Brain pericyte (primary cell): ENCODE results near the gene IMMP2L.
"Not testable (repeated sequence)": the region's sequence is repeated elsewhere in the genome, so short reads cannot be mapped to it uniquely, and the experiment has no call there.

Source experiments
- DNase-seq: peaks from one replicate; pipeline ENCODE4 v3.0.0-alpha.2; 2012; ENCODE audit warnings: low read depth, low spot score

The IMMP2L gene

GRCh38 chr7:111561904-111562732 lies at the start of gene IMMP2L:
IMMP2L (minus strand) TSS chr7:111562492.
- DNase-seq: peak; percentile 45

DNA sequence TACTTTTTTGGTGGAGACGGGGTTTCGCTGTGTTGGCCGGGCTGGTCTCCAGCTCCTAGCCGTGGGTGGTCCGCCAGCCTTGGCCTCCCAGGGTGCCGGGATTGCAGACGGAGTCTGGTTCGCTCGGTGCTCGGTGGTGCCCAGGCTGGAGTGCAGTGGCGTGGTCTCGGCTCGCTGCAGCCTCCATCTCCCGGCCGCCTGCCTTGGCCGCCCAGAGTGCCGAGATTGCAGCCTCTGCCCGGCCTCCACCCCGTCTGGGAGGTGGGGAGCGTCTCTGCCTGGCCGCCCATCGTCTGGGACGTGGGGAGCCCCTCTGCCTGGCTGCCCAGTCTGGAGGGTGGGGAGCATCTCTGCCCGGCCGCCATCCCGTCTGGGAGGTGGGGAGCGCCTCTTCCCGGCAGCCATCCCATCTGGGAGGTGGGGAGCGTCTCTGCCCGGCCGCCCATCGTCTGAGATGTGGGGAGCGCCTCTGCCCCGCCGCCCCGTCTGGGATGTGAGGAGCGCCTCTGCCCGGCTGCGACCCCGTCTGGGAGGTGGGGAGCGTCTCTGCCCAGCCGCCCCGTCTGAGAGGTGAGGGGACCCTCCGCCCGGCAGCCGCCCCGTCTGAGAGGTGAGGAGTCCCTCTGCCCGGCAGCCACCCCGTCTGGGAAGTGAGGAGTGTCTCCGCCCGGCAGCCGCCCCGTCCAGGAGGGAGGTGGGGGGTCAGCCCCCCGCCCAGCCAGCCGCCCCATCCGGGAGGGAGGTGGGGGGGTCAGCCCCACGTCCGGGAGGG lies 47.4 kb upstream of the IMMP2L start:
- not testable (repeated sequence) for DNase-seq

- no peak for DNase-seq
These were observed 45.3 kb upstream of the IMMP2L start for GRCh38 chr7:111607621-111608020.

DNA sequence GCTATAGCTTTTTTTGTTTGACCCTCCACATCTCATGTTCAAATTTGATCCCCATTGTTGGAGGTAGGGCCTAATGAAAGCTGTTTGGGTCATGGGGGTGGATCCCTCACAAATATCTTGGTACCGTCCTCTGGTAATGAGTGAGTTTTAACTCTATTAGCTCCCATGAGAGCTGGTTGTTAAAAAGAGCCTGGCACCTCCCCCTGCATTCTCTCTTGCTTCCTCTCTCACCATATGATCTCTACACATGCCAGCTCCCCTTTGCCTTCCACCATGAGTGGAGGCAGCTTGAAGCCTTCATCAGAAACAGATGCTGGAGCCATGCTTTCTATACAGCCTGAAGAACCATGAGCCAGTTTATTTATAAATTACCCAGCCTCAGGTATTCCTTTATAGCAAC lies 43.0 kb upstream of the IMMP2L start:
- DNase-seq: no peak

GRCh38 chr7:111600091-111600490 lies 37.8 kb upstream of the IMMP2L start:
- no peak for DNase-seq

DNA sequence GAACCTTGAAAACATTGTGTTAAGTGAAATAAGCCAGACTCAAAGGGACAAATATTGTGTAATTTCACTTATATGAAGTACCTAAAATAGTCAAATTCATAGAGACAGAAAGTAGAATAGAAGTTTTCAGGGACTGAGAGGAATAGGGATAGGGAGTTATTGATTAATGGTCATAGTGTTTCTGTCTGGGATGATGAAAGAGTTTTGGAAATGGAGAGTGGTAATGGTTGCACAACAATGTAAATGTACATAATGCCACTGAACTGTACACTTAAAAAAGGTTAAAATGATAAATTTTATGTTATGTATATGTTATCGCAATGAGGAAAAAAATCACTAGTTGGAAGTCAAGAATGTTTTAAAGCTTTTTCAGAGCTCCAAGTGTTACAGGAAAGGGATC lies 33.5 kb upstream of the IMMP2L start:
- no peak for DNase-seq

GRCh38 chr7:111594602-111595001 lies 32.3 kb upstream of the IMMP2L start:
- DNase-seq: no peak

GRCh38 chr7:111593343-111593742 lies 31.1 kb upstream of the IMMP2L start:
- no peak for DNase-seq

DNA sequence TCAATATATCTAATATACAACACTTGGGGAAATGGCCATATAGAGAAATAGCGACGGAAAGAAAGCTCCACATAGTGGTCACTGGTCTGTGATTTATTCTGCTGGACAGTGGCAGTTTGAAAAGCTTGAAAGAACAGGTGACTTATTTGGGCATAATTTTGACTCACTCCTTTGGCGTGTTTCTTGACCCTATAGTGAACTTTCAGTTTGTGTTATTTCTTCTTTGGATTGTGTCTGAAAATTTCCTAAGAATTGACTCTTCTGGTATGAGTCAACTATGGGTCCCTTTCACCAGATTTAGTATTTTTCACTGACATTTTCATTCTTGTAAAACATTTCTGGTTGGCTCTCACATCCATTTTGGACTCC lies 25.8 kb upstream of the IMMP2L start:
- no peak for DNase-seq

DNA sequence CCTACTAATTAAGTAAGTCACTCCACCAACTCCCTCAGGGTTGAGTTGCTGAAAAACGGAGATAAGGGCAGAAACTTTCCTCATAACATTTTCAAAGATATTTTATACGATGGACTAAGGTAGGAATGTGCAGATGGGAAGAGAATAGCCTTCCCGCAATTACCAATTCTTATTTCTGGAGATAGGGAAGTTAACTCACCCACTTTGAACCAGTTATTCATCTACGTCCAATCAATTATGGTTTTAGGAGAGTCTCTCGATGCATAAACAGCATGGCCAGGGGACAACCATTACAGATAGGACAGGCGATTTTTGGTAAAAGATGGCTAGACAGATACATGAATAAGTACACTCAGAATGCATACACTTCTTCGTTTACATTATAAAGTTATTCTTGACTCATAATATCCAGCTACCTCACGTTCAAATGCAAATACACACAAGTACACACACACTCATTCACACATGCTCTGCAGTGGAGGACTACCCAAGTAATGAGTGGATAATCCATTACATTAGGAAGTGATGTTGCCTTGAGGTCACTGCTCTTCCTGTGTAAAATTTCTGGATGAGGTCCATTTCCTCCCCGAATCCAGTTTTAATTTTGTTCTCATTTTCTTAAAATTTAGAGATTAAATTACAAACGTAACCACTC lies 25.2 kb upstream of the IMMP2L start:
- DNase-seq: no peak

- DNase-seq: no peak
These were observed 24.6 kb upstream of the IMMP2L start for GRCh38 chr7:111586711-111587409.

DNA sequence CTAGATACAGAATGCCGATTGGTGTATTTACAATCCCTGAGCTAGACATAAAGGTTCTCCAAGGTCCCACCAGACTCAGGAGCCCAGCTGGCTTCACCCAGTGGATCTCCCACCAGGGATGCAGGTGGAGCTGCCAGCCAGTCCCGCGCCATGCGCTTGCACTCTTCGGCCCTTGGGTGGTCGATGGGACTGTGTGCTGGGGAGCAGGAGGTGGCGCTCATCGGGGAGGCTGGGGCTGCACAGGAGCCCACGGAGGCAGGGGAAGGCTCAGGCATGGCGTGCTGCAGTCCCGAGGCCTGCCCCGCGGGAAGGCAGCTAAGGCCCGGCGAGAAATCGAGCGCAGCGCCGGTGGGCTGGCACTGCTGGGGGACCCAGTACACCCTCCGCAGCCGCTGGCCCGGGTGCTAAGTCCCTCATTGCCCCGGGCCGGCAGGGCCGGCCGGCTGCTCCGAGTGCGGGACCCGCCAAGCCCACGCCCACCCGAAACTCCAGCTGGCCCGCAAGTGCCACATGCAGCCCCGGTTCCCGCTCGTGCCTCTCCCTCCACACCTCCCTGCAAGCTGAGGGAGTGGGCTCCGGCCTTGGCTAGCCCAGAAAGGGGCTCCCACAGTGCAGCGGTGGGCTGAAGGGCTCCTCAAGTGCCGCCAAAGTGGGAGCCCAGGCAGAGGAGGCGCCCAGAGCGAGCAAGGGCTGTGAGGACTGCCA lies 19.6 kb upstream of the IMMP2L start:
- DNase-seq: not testable (repeated sequence)

- DNase-seq: not testable (repeated sequence)
These were observed 18.9 kb upstream of the IMMP2L start for GRCh38 chr7:111581207-111581606.

DNA sequence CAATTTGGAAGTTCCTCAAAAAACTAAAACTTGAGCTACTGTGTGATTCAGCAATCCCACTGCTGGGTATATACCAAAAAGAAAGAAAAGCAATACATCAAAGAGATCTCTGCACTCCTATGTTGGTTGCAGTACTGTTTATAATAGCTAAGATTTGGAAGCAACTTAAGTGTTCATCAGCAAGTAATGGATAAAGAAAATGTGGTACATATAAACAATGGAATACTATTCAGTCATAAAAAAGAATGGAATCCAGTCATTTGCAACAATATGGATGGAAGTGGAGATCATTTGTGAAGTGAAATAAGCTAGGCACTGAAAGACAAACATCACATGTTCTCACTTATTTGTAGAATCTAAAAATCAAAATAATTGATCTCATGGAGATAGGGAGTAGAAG lies 16.5 kb upstream of the IMMP2L start:
- no peak for DNase-seq

DNA sequence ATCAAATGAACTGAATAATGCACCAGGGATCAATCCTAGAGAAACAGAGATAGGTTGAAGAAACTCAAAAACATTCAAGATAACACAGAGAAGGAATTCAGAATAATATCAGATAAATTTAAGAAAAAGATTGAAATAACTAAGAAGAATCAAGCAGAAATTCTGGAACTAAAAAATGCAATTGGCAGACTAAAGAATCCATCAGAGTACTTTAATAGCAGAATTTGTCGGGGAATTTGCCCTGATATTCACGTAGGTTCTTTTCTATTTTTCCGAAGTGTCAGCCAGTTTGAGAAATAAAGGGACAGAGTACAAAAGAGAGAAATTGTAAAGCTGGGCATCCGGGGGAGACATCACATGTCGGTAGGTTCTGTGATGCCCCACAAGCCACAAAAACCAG lies 9.4 kb upstream of the IMMP2L start:
- DNase-seq: no peak

DNA sequence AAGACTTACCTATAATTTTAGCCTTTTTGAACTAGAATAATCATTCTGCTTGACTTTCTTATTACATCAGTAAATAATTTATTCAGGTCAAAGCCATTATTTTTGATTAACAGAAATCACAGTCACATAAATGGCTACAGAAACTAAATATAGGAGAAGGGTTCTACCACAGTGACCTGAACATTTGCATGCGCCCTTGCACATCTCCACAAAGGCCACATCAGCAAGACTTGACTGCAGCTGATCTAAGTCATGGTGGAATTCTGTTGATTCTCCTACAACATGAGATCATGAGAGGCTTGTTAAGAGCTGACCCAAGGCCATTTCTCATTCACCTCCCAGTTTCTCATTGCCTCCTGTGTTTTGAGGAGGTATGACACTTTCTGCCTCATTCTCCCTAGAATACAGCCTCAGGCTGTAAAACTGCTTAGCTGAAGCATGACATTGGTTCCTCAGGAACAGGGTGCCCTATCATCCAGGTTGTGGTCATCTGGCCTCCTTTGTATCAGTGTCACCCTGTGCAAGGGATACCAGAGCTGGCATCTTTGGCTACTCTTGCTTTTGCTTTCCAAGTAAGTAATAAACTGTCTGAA lies 6.7 kb upstream of the IMMP2L start:
- no peak for DNase-seq

DNA sequence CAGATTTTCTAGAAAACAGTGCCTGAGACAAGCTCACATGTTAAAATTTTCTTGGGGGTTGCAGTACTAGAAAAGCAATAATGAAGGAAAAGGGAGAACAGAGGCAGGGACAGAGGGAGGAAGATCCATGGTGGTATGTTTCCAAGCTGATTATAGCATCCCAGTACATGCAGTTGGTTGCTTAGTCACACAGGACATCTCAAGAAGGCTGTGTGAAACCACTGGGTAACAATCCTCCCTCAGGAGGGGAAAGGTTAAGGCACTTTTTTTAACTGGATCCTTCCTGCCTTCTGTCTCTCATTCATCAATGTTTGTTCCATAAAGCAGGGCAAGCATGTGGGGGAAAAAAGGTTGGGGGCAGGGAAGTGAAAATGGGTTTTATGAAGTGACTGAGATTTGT lies 6.1 kb upstream of the IMMP2L start:
- no peak for DNase-seq

GRCh38 chr7:111564078-111564477 lies 1.8 kb upstream of the IMMP2L start:
- no peak for DNase-seq

DNA sequence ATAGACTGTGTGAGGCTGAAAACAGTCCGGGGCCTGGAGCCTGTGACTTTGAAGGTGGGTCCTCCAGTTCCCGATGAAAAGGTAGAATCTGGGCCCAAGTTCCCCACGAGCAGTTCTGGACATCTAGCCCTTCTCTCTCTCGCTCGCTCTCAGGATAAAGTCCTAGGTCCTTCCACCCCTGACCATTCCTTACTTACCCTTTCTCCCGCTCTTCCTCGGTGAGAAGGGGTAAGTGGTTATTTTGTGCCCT lies 713 bp downstream of the IMMP2L start:
- DNase-seq: peak; percentile 5

DNA sequence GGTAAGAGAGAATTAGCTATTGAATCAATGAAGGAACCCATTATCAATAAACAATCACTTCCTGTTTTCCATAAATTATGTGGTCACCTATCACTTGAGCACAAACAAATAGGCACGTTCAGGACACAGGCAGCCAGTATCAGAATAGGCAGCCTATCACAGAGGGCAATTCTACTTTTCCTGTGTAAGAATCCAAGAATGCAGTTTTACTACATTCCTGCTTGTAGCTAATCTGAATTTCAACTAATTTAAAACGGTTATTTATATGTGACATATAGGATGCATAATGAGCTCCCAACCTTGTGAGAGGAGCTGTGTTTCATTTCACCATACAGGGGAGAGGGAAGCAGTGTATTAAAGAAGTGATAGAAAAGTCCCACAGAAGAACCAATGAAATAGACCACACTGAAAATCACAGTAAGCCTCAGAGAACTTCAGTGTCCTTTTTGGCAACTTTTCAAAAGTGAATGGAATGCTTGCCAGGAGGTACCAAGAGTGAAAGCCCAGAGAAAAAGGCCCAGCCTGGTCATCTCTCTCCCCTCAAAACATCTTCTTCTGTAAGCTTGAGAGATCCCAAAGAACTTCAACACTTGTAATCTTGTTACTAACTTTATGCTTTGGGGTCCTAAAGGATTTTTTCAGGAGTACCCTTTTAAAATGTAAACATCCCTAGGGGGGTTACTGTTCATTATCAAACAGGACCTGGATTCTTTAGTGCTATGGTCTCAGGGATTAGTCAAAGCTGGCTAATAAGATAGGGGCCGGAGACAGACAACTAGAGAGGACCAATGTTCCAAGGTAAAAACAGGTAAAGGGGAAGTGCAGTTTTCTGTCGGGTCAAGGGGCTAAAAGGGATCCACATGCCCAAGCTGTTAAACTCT lies 1.3 kb downstream of the IMMP2L start:
- peak; percentile 10 for DNase-seq
